Heart left ventricle (tissue), 16 donors: ENCODE data around the gene UNC5C. TPM values are rescaled to one million over a fixed set of nuclear protein-coding genes. Genes with fewer than 3 reads are reported as not detected.

Source experiments
- ATAC-seq, 4 donors: fragments of 200-7000 bp; cut with Tn5 transposase; one replicate each; pipeline ENCODE4 v1.9.1; 2020 to 2022; ENCODE audit warnings: moderate library complexity in 4 of 4, mild to moderate bottlenecking in 3 of 4, moderate number of reproducible peaks in 1 of 4
- DNase-seq, 5 donors: peaks; one replicate each; pipeline ENCODE4 v3.0.0-alpha.2; 2020
- H3K27ac ChIP-seq, 12 donors: fragments of 200-600 bp; sonication (generic) in 4 of 12; one replicate each; pipeline versions ENCODE4 v1.5.0 to v1.8.0; 2016 to 2022; ENCODE audit warnings: mild to moderate bottlenecking in 2 of 12
- H3K27me3 ChIP-seq, 9 donors: fragments of 200-600 bp; sonication (generic) in 2 of 9; one replicate each; pipeline versions ENCODE4 v1.5.1 to v1.8.0; 2016 to 2022; ENCODE audit warnings: mild to moderate bottlenecking in 3 of 9
- H3K36me3 ChIP-seq, 9 donors: fragments of 200-600 bp; sonication (generic) in 2 of 9; one replicate each; pipeline versions ENCODE4 v1.5.0 to v1.8.0; 2018 to 2022; ENCODE audit warnings: mild to moderate bottlenecking in 2 of 9
- H3K4me1 ChIP-seq, 12 donors: fragments of 200-600 bp; sonication (generic) in 4 of 12; one replicate each; pipeline versions ENCODE4 v1.5.0 to v1.8.0; 2016 to 2022; ENCODE audit warnings: mild to moderate bottlenecking in 3 of 12
- H3K4me3 ChIP-seq, 12 donors: fragments of 200-600 bp; sonication (generic) in 4 of 12; one replicate each; pipeline versions ENCODE4 v1.5.0 to v1.8.0; 2017 to 2022; ENCODE audit warnings: mild to moderate bottlenecking in 9 of 12, moderate library complexity in 4 of 12
- H3K9me3 ChIP-seq, 12 donors: fragments of 200-600 bp; sonication (generic) in 4 of 12; one replicate each; pipeline versions ENCODE4 v1.5.0 to v1.8.0; 2016 to 2022; ENCODE audit warnings: mild to moderate bottlenecking in 1 of 12
- POLR2A ChIP-seq, 2 donors: fragments of 450-650 bp; IDR thresholded peaks; one replicate each; pipeline ENCODE4 v1.6.1; 2017; ENCODE audit warnings: antibody characterized with exemption in 2 of 2, mild to moderate bottlenecking in 2 of 2, moderate library complexity in 2 of 2
- WGBS, 4 donors: extraction: QIAGEN DNeasy Blood & Tissue Kit in 2 of 4; methylation state at CpG; one replicate each; pipeline versions ENCODE4 v1.1.5 to v1.1.7; 2013 to 2018; 5-methylcytosine and 5-hydroxymethylcytosine counted together
- intact Hi-C, 10 donors: fragments of 100-400 bp; cut with DNase I; formaldehyde crosslinking; loops; one replicate each; pipeline versions ENCODE4 v1.11.1 to v1.14.2; 2022
- polyA plus RNA-seq, 2 donors: library from polyadenylated mRNA; stranded (reverse); fragments of 200-250 nt; gene quantifications; one replicate each; pipeline ENCODE4 v1.2.3, GENCODE V29; 2013
- total RNA-seq, 9 donors: library from RNA; depleted of rRNA in 2 of 9; stranded (reverse); fragments of >200 nt in 2 of 9; fragmentation: NEBNext Ultra II Directional in 3 of 9; extraction: Animal tissue kit (Norgen Biotek cat#: 25700) in 3 of 9; gene quantifications; one replicate each; pipeline versions ENCODE4 v1.1.0 to v1.2.4, GENCODE V29; 2016 to 2023
- TF ChIP-seq, protein P1 (sequence below), 12 donors: fragments of 200-600 bp; sonication (generic) in 4 of 12; IDR thresholded peaks; one replicate each; pipeline versions ENCODE4 v1.5.0 to v1.8.0; 2018 to 2022; ENCODE audit warnings: antibody characterized with exemption in 12 of 12, mild to moderate bottlenecking in 5 of 12
- donor health status: ischemic (EF 13 %, LVEDD 7.1; RV severe dilation, severe dysfunction).
- donor health status: healthy with polysubstance abuse.
- donor health status: DM: no; HTN: yes; CAD: no.
- donor health status: DM: no; HTN: no; CAD: no.
- donor health status: ischemic (EF 25% LVEDD 6.9; RV normal size, moderate dysfunction).
- donor health status: ischemic (EF 25% LVEDD 5.7; RV mildly dilated, moderate dysfunction).
- donor health status: healthy.
- donor health status: DM: yes; HTN: yes; CAD: no.
- donor health status: ischemic (EF 35%, LVEDD 5.7; RV mildly dilated, moderate dysfunction).
- donor health status: nonischemic (EF 11% LVEDD 7.7; RV severe dilation, severe dysfunction).
- donor health status: DM: yes; HTN: yes; CAD: no.
- donor health status: PGD.
- donor health status: ischemic (EF 29% LVEDD 5.4; RV normal size, mild dysfunction).
- donor health status: nonischemic (EF 23%, LVEDD 6.1; RV moderate dilation, normal function).

The UNC5C gene
- total and polyA plus RNA-seq, 11 donors = 0.23 to 2.8 (median 1.7) TPM

GRCh38 chr4:95285797-95286196 is 263.0 kb downstream of the UNC5C start:
- no peak for ATAC-seq
- peaks cover 0 to 9% (median 0%) of the 10 kb centered on the region in 12 donors for H3K4me1 ChIP-seq
- no peaks in the 10 kb centered on the region for H3K27me3 ChIP-seq
- peaks cover 0 to 14% (median 0%) of the 10 kb centered on the region in 12 donors for H3K9me3 ChIP-seq
- no peak overlapping the region for H3K27ac ChIP-seq
- no peaks in the 10 kb centered on the region for H3K36me3 ChIP-seq
- WGBS, 4 donors = 85 to 93% (median 88%) methylated on average over 2 of the region's 2 CpGs
- intact Hi-C loops = no loop called here
- DNase-seq = no peak
- no peak overlapping the region for H3K4me3 ChIP-seq
- TF ChIP-seq, protein P1, sequence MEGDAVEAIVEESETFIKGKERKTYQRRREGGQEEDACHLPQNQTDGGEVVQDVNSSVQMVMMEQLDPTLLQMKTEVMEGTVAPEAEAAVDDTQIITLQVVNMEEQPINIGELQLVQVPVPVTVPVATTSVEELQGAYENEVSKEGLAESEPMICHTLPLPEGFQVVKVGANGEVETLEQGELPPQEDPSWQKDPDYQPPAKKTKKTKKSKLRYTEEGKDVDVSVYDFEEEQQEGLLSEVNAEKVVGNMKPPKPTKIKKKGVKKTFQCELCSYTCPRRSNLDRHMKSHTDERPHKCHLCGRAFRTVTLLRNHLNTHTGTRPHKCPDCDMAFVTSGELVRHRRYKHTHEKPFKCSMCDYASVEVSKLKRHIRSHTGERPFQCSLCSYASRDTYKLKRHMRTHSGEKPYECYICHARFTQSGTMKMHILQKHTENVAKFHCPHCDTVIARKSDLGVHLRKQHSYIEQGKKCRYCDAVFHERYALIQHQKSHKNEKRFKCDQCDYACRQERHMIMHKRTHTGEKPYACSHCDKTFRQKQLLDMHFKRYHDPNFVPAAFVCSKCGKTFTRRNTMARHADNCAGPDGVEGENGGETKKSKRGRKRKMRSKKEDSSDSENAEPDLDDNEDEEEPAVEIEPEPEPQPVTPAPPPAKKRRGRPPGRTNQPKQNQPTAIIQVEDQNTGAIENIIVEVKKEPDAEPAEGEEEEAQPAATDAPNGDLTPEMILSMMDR (IDR thresholded peaks at IDR 0.05) = no peak
- no peak for TF ChIP-seq POLR2A (IDR thresholded peaks at IDR 0.05)

DNA sequence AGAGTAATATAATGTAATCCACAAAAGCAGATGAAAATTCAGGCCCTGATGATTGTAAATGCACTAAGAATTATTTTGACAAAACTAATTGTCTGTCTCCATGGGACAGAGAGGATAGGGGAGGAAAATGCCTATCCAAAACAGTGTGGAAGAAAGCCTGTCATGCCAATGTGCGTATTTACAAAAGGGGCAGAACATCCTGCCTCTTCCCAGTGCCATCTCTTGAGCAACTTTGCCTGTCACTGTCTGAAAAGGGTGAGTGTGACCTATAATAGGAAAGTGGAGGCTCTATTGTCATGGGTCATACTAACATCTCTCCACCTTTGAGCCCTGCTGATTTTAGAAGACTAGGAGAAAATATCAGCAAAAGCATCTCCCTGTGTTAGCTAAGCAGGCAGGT is 264.1 kb downstream of the UNC5C start:
- Histone ChIP-seq H3K27me3 (no peaks in the 10 kb centered on the region), H3K4me1 (peaks cover 0 to 6% (median 0%) of the 10 kb centered on the region in 12 donors), H3K27ac (no peak overlapping the region), H3K9me3 (peaks cover 0 to 16% (median 0%) of the 10 kb centered on the region in 12 donors), H3K4me3 (no peak overlapping the region), H3K36me3 (no peaks in the 10 kb centered on the region)
- intact Hi-C loops = no loop called here
- WGBS, 4 donors = 91 to 100% (median 96%) methylated on average over 1 of the region's 1 CpG
- DNase-seq (no peak), ATAC-seq (no peak)
- no peak for TF ChIP-seq POLR2A (IDR thresholded peaks at IDR 0.05)
- TF ChIP-seq, protein P1 (IDR thresholded peaks at IDR 0.05) = no peak

- DNase-seq (no peak), ATAC-seq (no peak)
- Histone ChIP-seq H3K4me3 (no peak overlapping the region), H3K9me3 (peaks cover 0 to 11% (median 0%) of the 10 kb centered on the region in 12 donors), H3K36me3 (no peaks in the 10 kb centered on the region), H3K27ac (no peak overlapping the region), H3K4me1 (no peaks in the 10 kb centered on the region), H3K27me3 (no peaks in the 10 kb centered on the region)
- WGBS, 4 donors = 43 to 56% (median 50%) methylated on average over 10 of the region's 10 CpGs
- TF ChIP-seq, protein P1 (IDR thresholded peaks at IDR 0.05) = no peak
- no peak for TF ChIP-seq POLR2A (IDR thresholded peaks at IDR 0.05)
- intact Hi-C loops = no loop called here
These were observed 265.5 kb downstream of the UNC5C start for GRCh38 chr4:95283320-95283719.

DNA sequence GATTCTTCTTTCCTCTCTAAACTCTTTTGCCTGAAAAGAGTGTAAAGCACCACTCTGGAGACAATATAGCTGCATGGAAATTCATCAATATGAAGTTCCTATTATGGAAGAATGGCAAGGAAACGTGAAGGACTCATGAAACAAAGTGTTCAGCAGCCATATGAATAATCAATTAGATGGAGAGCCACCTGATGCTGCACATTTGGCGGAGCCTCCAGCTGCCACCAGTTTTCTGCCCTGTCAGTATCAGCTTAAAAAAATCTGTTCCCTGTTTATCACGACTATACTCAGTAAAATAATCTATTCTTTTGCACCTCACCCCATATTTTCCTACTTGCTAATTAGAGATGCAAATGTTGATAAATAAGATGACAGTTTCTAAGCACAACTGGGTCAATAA is 276.0 kb downstream of the UNC5C start:
- DNase-seq = no peak
- TF ChIP-seq, protein P1 (IDR thresholded peaks at IDR 0.05) = no peak
- TF ChIP-seq POLR2A (IDR thresholded peaks at IDR 0.05) = no peak

More for the DNA sequence above, 276.0 kb downstream of the UNC5C start:
- no peaks in the 10 kb centered on the region for H3K9me3 ChIP-seq
- intact Hi-C loops = no loop called here
- H3K27ac ChIP-seq = no peak overlapping the region
- H3K27me3 ChIP-seq = no peaks in the 10 kb centered on the region
- no peak for ATAC-seq
- WGBS, 4 donors = 67 to 75% (median 70%) methylated on average over 3 of the region's 3 CpGs
- no peak overlapping the region for H3K4me3 ChIP-seq
- H3K36me3 ChIP-seq = peaks cover 0 to 9% (median 0%) of the 10 kb centered on the region in 9 donors
- peaks cover 0 to 6% (median 0%) of the 10 kb centered on the region in 12 donors for H3K4me1 ChIP-seq
